B cell (primary cell): ENCODE results near the gene PTPRG. TPM values are rescaled to one million over a fixed set of nuclear protein-coding genes. Genes with fewer than 3 reads are reported as not detected.

Experiments used
- ATAC-seq: fragments of 200-7000 bp; cut with Tn5 transposase; one replicate; pipeline ENCODE4 v1.10.0; 2021; ENCODE audit warnings: low read depth, mild to moderate bottlenecking, moderate number of reproducible peaks, moderate library complexity
- CTCF ChIA-PET: fragments of 350-600 bp; sonication (Branson Sonifier 250); formaldehyde crosslinking; loops from one replicate; lab custom pipeline; 2021; ENCODE audit warnings: antibody characterized with exemption, inconsistent platforms; lab: Charles Lee
- POLR2A ChIA-PET: fragments of 350-600 bp; sonication (Branson Sonifier 250); formaldehyde crosslinking; loops from one replicate; lab custom pipeline; 2021; ENCODE audit warnings: antibody characterized with exemption; lab: Charles Lee
- DNase-seq: peaks from one replicate; pipeline ENCODE4 v3.0.0; 2013
- H2AFZ ChIP-seq: 2 replicates; pipeline ENCODE4 v1.6.1; 2012; ENCODE audit warnings: mild to moderate bottlenecking, low read depth, low read length; ENCODE audit not compliant: insufficient read depth, poor library complexity, severe bottlenecking
- H3K27ac ChIP-seq, 2 donors: 1 replicate in 1 of 2; 2 replicates in 1 of 2; pipeline ENCODE4 v1.5.1; 2012 to 2013; ENCODE audit warnings: low read length in 2 of 2, mild to moderate bottlenecking in 2 of 2, moderate library complexity in 1 of 2
- H3K27me3 ChIP-seq, 4 experiments: fragments of 200-600 bp in 1 of 4; sonication (generic) in 1 of 4; replicated peaks in 1 of 4; 1 replicate in 2 of 4; 2 replicates in 2 of 4; pipeline versions ENCODE4 v1.6.1 to v1.7.0; 2013 to 2016; ENCODE audit warnings: low read length in 3 of 4, mild to moderate bottlenecking in 2 of 4, mixed read lengths in 1 of 4, moderate library complexity in 1 of 4; ENCODE audit not compliant: insufficient read depth in 4 of 4, control insufficient read depth in 3 of 4; ENCODE audit errors: control extremely low read depth in 1 of 4
- H3K36me3 ChIP-seq, 2 experiments: replicated peaks in 1 of 2; 1 replicate in 1 of 2; 2 replicates in 1 of 2; pipeline versions ENCODE4 v1.6.1 to v1.7.1; 2013; ENCODE audit warnings: low read length in 1 of 2; ENCODE audit not compliant: insufficient read depth in 2 of 2, control insufficient read depth in 1 of 2; ENCODE audit errors: control extremely low read depth in 1 of 2, extremely low read depth in 1 of 2
- H3K4me1 ChIP-seq, 2 donors: fragments of 200-600 bp in 1 of 2; sonication (generic) in 1 of 2; 1 replicate in 1 of 2; 2 replicates in 1 of 2; pipeline versions ENCODE4 v1.5.1 to v1.6.1; 2013 to 2017; ENCODE audit warnings: low read length in 2 of 2; ENCODE audit not compliant: control insufficient read depth in 2 of 2, insufficient read depth in 2 of 2
- H3K4me2 ChIP-seq: replicated peaks from 2 replicates; pipeline ENCODE3; 2012; ENCODE audit warnings: mild to moderate bottlenecking, low read depth, low read length; ENCODE audit not compliant: poor library complexity, severe bottlenecking
- H3K4me3 ChIP-seq, 5 experiments: fragments of 200-600 bp in 1 of 5; sonication (generic) in 1 of 5; 1 replicate in 3 of 5; 2 replicates in 2 of 5; pipeline versions ENCODE4 v1.5.1 to v1.7.0; 2011 to 2016; ENCODE audit warnings: low read length in 4 of 5, mild to moderate bottlenecking in 4 of 5, low read depth in 2 of 5, control low read depth in 1 of 5, moderate library complexity in 1 of 5; ENCODE audit not compliant: insufficient read depth in 1 of 5; ENCODE audit errors: control extremely low read depth in 1 of 5, extremely low read depth in 1 of 5
- H3K79me2 ChIP-seq: fragments of 200-600 bp; sonication (generic); one replicate; pipeline ENCODE4 v1.6.0; 2016; ENCODE audit warnings: low read length; ENCODE audit not compliant: control insufficient read depth, insufficient read depth
- H3K9ac ChIP-seq: fragments of 200-600 bp; sonication (generic); 2 replicates; pipeline ENCODE4 v1.6.1; 2017; ENCODE audit warnings: mild to moderate bottlenecking, low read length, moderate library complexity
- H3K9me3 ChIP-seq, 3 donors: one replicate each; pipeline versions ENCODE4 v1.6.1 to v1.7.1; 2013; ENCODE audit warnings: low read length in 2 of 3; ENCODE audit not compliant: control insufficient read depth in 2 of 3, insufficient read depth in 1 of 3; ENCODE audit errors: control extremely low read depth in 1 of 3
- H4K20me1 ChIP-seq: 2 replicates; pipeline ENCODE4 v1.6.0; 2012; ENCODE audit warnings: mild to moderate bottlenecking, low read length; ENCODE audit not compliant: insufficient read depth, control insufficient read depth, poor library complexity, severe bottlenecking
- H3K27ac Mint-ChIP-seq: one replicate; pipeline ENCODE4 v1.8.0; 2021; ENCODE audit warnings: mixed read lengths
- H3K27me3 Mint-ChIP-seq: one replicate; pipeline ENCODE4 v1.8.0; 2021; ENCODE audit warnings: mixed read lengths
- H3K4me1 Mint-ChIP-seq: one replicate; pipeline ENCODE4 v1.8.0; 2021; ENCODE audit warnings: mixed read lengths
- H3K4me3 Mint-ChIP-seq: one replicate; pipeline ENCODE4 v1.8.0; 2021; ENCODE audit warnings: mixed read lengths
- H3K9me3 Mint-ChIP-seq: one replicate; pipeline ENCODE4 v1.8.0; 2022; ENCODE audit warnings: mixed read lengths; ENCODE audit not compliant: insufficient read depth
- CTCF ChIP-seq: fragments of 200-600 bp; IDR thresholded peaks from one replicate; pipeline ENCODE4 v1.8.0; 2022; ENCODE audit warnings: antibody characterized with exemption, mild to moderate bottlenecking
- EZH2 ChIP-seq: IDR thresholded peaks from 2 replicates; pipeline ENCODE4 v1.6.1; 2012; ENCODE audit warnings: borderline replicate concordance, low read depth, mild to moderate bottlenecking, moderate library complexity, low read length; ENCODE audit not compliant: insufficient read depth, poor library complexity, severe bottlenecking
- WGBS: methylation state at CpG from one replicate; pipeline ENCODE4 v1.1.5; 2013; ENCODE audit warnings: missing lambda C conversion rate; ENCODE audit not compliant: insufficient coverage; 5-methylcytosine and 5-hydroxymethylcytosine counted together
- intact Hi-C: fragments of 100-400 bp; cut with micrococcal nuclease; formaldehyde crosslinking; loops from one replicate; pipeline ENCODE4 v1.10.0; 2022
- polyA minus RNA-seq: library from RNA; depleted of rRNA, polyadenylated mRNA; stranded (reverse); fragments of >200 nt; gene quantifications from 2 replicates; pipeline ENCODE4 v1.2.3, GENCODE V29; 2012
- polyA plus RNA-seq: library from polyadenylated mRNA; depleted of rRNA; stranded (reverse); fragments of >200 nt; gene quantifications from 2 replicates; pipeline ENCODE4 v1.2.3, GENCODE V29; 2012
- total RNA-seq, 2 donors: library from RNA; stranded (reverse); fragments of 120-200 nt in 1 of 2; gene quantifications; 1 replicate in 1 of 2; 2 replicates in 1 of 2; pipeline versions ENCODE4 v1.2.3 to v1.2.4, GENCODE V29; 2013 to 2022

The PTPRG gene
- 0.97 and 1.3 TPM in 2 replicates for total RNA-seq
- total RNA-seq (2013): 1.9 TPM
- 0.07 and 0.12 TPM in 2 replicates for polyA plus RNA-seq
- polyA minus RNA-seq: 0.94 and 1.3 TPM in 2 replicates

GRCh38 chr3:61561374-61562041 lies at the start of gene PTPRG:
PTPRG (plus strand) TSS chr3:61561571; CDS start chr3:61562288, 717 bp downstream.
- Mint-ChIP-seq H3K4me3 (peak within 1 kb of the TSS; percentile 83), H3K27ac (no peak within 1 kb of the TSS), H3K9me3 (no peaks in the 10 kb centered on the region), H3K27me3 (peaks cover 61% of the 10 kb centered on the region), H3K4me1 (peaks cover 13% of the 10 kb centered on the region)
- ChIA-PET CTCF (no interaction called here), POLR2A (no interaction called here)
- Histone ChIP-seq H2AFZ (peak within 1 kb of the TSS; percentile 11), H3K4me3 (peak within 1 kb of the TSS; percentile 6 to 42 (median 20)), H3K9ac (peak within 1 kb of the TSS; percentile 32), H3K79me2 (no peaks in the 10 kb centered on the region), H3K27me3 (peaks cover 0 to 56% (median 18%) of the 10 kb centered on the region in 4 experiments), H4K20me1 (no peaks in the 10 kb centered on the region), H3K4me1 (peaks cover 3 to 15% of the 10 kb centered on the region in 2 donors), H3K9me3 (peaks cover 0 to 3% (median 0%) of the 10 kb centered on the region in 3 donors), H3K27ac (no peak within 1 kb of the TSS), H3K36me3 (no peaks in the 10 kb centered on the region), H3K4me2 (peak within 1 kb of the TSS; percentile 63)
- intact Hi-C loops: no loop called here
- 2% methylated on average over 73 of the region's 74 CpGs for WGBS
- no peak for TF ChIP-seq CTCF
- no peak for ATAC-seq
- DNase-seq: peak; percentile 41

GRCh38 chr3:61518590-61518989 lies 42.8 kb upstream of the PTPRG start:
- ChIA-PET POLR2A (no interaction called here), CTCF (no interaction called here)
- WGBS: 100% methylated on average over 1 of the region's 1 CpG
- H2AFZ ChIP-seq: no peak overlapping the region
- Mint-ChIP-seq H3K9me3 (no peaks in the 10 kb centered on the region), H3K4me3 (no peak overlapping the region), H3K4me1 (peaks cover 6% of the 10 kb centered on the region), H3K27me3 (peaks cover 9% of the 10 kb centered on the region), H3K27ac (no peak overlapping the region)
- no peaks in the 10 kb centered on the region for H4K20me1 ChIP-seq
- no peak for ATAC-seq
- no peaks in the 10 kb centered on the region for H3K27me3 ChIP-seq
- no peak overlapping the region for H3K9ac ChIP-seq
- no peaks in the 10 kb centered on the region for H3K4me1 ChIP-seq
- no peak for DNase-seq
- no peaks in the 10 kb centered on the region for H3K36me3 ChIP-seq
- TF ChIP-seq EZH2: no peak
- no peak for TF ChIP-seq CTCF
- no peak overlapping the region for H3K4me2 ChIP-seq
- no peak overlapping the region for H3K4me3 ChIP-seq
- intact Hi-C loops: no loop called here
- H3K79me2 ChIP-seq: no peaks in the 10 kb centered on the region
- peaks cover 0 to 1% (median 0%) of the 10 kb centered on the region in 3 donors for H3K9me3 ChIP-seq
- no peak overlapping the region for H3K27ac ChIP-seq
